Raji (cell line): ENCODE measurements around the gene ERCC3.

Source experiments
- POLR2A ChIP-seq: IDR thresholded peaks from 2 replicates; pipeline ENCODE4 v1.6.1; 2011; ENCODE audit warnings: low read depth, low read length, control low read depth; ENCODE audit not compliant: insufficient read depth

The ERCC3 gene

GRCh38 chr2:127255146-127255545 is 38.8 kb downstream of the ERCC3 start:
- TF ChIP-seq POLR2A = no peak

GRCh38 chr2:127254386-127254981 is 39.5 kb downstream of the ERCC3 start:
- TF ChIP-seq POLR2A = no peak

- TF ChIP-seq POLR2A = no peak
Measured at GRCh38 chr2:127239395-127239794, 54.5 kb downstream of the ERCC3 start.

GRCh38 chr2:127235082-127235702 is 58.8 kb downstream of the ERCC3 start:
- TF ChIP-seq POLR2A = no peak

GRCh38 chr2:127233710-127234109 is 60.2 kb downstream of the ERCC3 start:
- no peak for TF ChIP-seq POLR2A

- no peak for TF ChIP-seq POLR2A
Measured at GRCh38 chr2:127231130-127231865, 62.6 kb downstream of the ERCC3 start.

- TF ChIP-seq POLR2A = no peak
Measured at GRCh38 chr2:127229555-127229954, 64.4 kb downstream of the ERCC3 start.

- TF ChIP-seq POLR2A = no peak
Measured at GRCh38 chr2:127228102-127228501, 65.8 kb downstream of the ERCC3 start.

GRCh38 chr2:127226520-127227263 is 67.3 kb downstream of the ERCC3 start:
- TF ChIP-seq POLR2A = no peak

GRCh38 chr2:127226132-127226519 is 67.8 kb downstream of the ERCC3 start:
- no peak for TF ChIP-seq POLR2A

GRCh38 chr2:127225186-127225960 is 68.6 kb downstream of the ERCC3 start:
- no peak for TF ChIP-seq POLR2A

- no peak for TF ChIP-seq POLR2A
Measured at GRCh38 chr2:127220768-127221527, 73.0 kb downstream of the ERCC3 start.

- no peak for TF ChIP-seq POLR2A
Measured at GRCh38 chr2:127220102-127220767, 73.7 kb downstream of the ERCC3 start, which contains the start of gene CYP27C1. Gene CYP27C1, minus strand, starts transcription at chr2:127220299. Its CDS starts 29 bp downstream, at chr2:127220270.

GRCh38 chr2:127219171-127220070 is 74.5 kb downstream of the ERCC3 start:
- no peak for TF ChIP-seq POLR2A
